ENCODE results near the gene APBB2.

GRCh38 chr4:40785727-40786126 lies 428.6 kb downstream of the APBB2 start:
- TF ChIP-seq CTCF (IDR thresholded peaks at IDR 0.05; ENCODE audit: low read depth, low read length, poor library complexity, severe bottlenecking) = no peak
- no peak for TF ChIP-seq EZH2phosphoT487 (IDR thresholded peaks at IDR 0.05; ENCODE audit: borderline replicate concordance, low read length)

All from DOHH2 (cell line).